Measurements from ENCODE around the gene CRY2. TPM values are rescaled to one million over a fixed set of nuclear protein-coding genes. Genes with fewer than 3 reads are reported as not detected.

The CRY2 gene
- total RNA-seq, 1 donor: 19.6 TPM

DNA sequence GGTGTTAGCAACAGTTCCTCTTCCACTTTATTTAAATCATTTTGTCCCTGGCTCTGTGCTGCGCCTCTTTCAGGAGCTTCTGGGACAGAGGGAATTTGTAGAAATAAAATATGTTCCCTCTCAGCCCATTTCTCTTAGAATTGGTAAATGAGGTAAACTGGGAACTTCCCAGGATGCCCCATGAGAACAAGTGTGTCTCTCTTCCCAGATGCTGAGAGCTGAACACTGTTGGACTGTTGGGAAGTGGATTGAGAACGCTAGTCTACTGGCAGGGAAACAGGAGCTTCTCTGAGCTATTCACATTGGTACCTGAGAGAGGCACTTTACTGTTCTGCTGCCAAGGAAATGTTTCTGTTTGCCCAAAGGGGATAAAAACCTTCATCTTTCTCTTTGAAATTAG is 4.0 kb downstream of the CRY2 start:
- no peak overlapping the region for H3K4me3 ChIP-seq (ENCODE audit: low read depth, low read length)
- TF ChIP-seq, protein P1, sequence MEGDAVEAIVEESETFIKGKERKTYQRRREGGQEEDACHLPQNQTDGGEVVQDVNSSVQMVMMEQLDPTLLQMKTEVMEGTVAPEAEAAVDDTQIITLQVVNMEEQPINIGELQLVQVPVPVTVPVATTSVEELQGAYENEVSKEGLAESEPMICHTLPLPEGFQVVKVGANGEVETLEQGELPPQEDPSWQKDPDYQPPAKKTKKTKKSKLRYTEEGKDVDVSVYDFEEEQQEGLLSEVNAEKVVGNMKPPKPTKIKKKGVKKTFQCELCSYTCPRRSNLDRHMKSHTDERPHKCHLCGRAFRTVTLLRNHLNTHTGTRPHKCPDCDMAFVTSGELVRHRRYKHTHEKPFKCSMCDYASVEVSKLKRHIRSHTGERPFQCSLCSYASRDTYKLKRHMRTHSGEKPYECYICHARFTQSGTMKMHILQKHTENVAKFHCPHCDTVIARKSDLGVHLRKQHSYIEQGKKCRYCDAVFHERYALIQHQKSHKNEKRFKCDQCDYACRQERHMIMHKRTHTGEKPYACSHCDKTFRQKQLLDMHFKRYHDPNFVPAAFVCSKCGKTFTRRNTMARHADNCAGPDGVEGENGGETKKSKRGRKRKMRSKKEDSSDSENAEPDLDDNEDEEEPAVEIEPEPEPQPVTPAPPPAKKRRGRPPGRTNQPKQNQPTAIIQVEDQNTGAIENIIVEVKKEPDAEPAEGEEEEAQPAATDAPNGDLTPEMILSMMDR (IDR thresholded peaks at IDR 0.05; ENCODE audit: insufficient read depth, low read length): no peak
- DNase-seq (ENCODE audit: low read depth): no peak

DNA sequence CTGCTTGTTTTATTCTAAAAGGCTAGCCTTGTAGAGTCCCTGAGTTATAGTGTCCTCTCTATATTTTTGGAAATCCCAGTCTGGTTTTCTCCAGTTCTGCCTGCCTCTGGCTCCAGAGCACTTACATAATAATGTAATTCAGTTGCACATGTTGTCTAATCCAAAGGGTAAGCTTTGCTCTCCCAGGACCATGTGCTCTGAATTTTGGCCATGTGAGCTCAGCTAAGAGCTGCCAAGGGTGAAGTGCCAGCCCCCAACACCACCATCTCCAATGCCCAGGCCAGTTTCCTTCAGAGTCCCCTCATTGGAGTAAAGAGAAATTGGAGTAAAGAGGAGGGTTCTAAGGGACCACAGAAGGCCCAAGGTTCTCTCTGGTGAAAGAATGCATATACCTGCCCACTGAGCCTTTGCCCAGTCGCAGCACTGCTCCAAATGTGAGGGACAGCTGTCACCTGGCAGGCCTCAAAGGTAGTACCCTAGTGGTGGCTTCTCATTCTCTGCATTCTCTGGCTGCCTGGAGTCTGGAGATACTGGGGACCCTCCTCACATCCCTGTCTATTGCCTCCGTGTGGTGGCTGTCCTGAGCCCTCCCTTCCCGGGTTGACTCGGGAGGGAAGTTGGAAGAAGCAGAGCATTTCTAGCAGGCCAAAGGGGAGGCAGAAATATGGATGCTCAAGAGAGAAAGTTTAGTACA is 4.9 kb downstream of the CRY2 start:
- TF ChIP-seq, protein P1 (IDR thresholded peaks at IDR 0.05; ENCODE audit: insufficient read depth, low read length): no peak
- no peak overlapping the region for H3K4me3 ChIP-seq (ENCODE audit: low read depth, low read length)
- peak; percentile 34 for DNase-seq (ENCODE audit: low read depth)

DNA sequence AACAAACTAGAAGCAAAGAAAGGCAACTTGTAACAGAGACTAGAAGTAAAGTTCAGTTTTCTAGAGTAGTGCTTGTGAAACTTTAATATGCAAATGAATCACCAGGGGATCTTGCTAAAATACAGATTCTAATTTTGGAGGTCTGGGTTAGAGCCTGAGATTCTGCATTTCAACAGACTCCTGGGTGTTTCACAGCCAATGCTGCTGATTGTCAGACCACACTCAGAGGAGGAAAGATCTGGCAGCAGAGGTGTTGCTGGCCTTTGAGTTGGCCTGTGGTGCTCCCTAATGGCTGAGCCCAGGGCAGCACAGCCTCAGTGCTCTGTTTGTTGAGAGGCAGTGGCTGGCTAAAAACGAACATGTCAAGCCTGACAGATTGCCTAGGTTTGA is 5.4 kb downstream of the CRY2 start:
- H3K4me3 ChIP-seq (ENCODE audit: low read depth, low read length): no peak overlapping the region
- DNase-seq (ENCODE audit: low read depth): no peak
- TF ChIP-seq, protein P1 (IDR thresholded peaks at IDR 0.05; ENCODE audit: insufficient read depth, low read length): no peak

DNA sequence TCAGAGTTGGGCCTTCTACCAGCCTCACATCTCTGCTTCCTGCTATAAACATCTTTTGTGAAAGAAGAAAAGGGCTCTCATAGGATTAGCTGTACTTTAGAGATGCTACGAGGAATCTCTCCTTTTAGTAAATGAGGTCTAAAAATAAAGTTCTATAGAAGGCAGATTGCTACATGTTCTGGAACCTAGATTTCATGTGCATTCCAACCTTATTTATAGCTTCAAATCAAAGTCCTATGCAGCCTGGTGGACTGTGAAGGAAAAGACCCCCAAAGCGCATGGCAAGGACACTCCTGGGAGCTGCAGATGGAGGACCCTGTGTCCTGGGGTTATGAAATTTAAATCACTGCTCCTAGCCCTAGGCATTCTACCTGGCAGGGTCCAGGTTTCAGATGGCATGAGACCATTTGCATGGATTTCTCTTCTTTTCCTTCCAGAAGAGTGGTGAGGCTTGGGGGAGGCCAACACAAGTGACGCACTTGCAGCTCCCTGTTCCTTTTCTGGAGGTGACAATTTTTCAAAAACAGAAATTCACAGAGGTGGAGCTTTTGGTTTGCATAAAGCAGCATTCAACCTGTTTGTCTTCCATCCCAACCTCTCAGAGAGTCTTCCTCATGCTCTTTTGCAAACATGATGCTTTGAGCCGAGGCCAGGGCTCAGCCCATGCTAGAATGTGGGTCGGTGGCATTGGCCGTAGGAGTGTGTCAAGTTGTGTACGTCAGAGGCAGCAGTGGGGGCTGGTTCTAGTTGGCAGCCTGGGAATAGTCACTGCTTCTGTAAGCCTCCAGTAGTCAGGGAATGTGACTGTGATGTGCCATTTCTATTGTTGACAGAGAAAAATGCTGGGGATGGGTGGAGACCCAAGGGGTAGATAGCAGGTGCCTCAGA is 6.3 kb downstream of the CRY2 start:
- H3K4me3 ChIP-seq (ENCODE audit: low read depth, low read length): no peak overlapping the region
- DNase-seq (ENCODE audit: low read depth): no peak
- TF ChIP-seq, protein P1 (IDR thresholded peaks at IDR 0.05; ENCODE audit: insufficient read depth, low read length): no peak

DNA sequence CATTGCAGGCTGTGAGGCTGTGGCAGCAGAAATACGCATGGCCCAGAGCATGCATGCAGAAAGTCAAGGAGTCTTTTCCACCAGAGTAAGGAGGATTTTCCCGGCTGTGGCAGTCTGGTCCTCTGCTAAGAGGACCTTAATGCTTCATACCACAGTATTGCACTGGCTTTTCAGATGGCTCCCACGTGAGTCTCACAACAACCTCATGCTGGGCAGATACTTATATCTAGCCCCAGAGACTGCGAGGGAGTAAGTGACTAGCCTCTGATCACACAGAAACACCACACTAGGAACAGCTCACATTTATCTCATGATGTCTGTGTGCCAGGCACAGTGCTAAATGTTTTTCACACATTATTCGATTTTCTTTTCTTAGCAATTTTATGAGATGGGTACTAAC is 8.0 kb downstream of the CRY2 start:
- TF ChIP-seq, protein P1 (IDR thresholded peaks at IDR 0.05; ENCODE audit: insufficient read depth, low read length): no peak
- no peak overlapping the region for H3K4me3 ChIP-seq (ENCODE audit: low read depth, low read length)
- DNase-seq (ENCODE audit: low read depth): no peak

DNA sequence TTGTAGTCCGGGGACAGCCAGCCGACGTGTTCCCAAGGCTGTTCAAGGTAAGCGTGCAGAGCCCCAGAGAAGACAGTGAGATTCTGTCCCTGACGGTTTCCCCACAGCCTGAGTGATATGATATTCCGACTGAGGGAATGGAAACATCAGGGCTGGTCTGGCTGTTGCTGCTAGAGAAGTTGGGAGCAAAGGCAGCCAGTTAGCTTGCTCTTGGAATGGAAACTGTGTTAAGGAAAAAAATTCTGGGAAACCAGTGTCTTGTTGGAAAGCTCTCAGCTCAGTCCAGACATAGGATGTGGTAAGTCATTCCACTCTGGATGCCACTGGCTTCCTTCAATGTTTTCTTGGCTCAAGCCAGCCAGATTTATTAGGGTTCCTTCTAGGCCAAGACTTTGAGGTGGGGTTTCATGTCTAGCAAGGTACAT is 8.8 kb downstream of the CRY2 start:
- TF ChIP-seq, protein P1 (IDR thresholded peaks at IDR 0.05; ENCODE audit: insufficient read depth, low read length): no peak
- DNase-seq (ENCODE audit: low read depth): peak; percentile 87
- no peak overlapping the region for H3K4me3 ChIP-seq (ENCODE audit: low read depth, low read length)

All from fibroblast of the aortic adventitia (primary cell).